Progenitor cell of endocrine pancreas (in vitro differentiated cells): ENCODE results near the gene BRD1. TPM values are rescaled to one million over a fixed set of nuclear protein-coding genes. Genes with fewer than 3 reads are reported as not detected.

Experiments used
- DNase-seq: peaks from one replicate; pipeline ENCODE4 v3.0.0; 2021; ENCODE audit warnings: low spot score; ENCODE audit not compliant: unreplicated experiment
- H3K27ac Mint-ChIP-seq: 2 replicates; pipeline ENCODE4 v1.8.0; 2021; ENCODE audit warnings: mild to moderate bottlenecking, moderate library complexity, mixed read lengths
- H3K27me3 Mint-ChIP-seq: 2 replicates; pipeline ENCODE4 v1.8.0; 2021; ENCODE audit warnings: mixed read lengths
- H3K36me3 Mint-ChIP-seq: 2 replicates; pipeline ENCODE4 v1.8.0; 2022; ENCODE audit warnings: mixed read lengths; ENCODE audit not compliant: insufficient read depth
- H3K4me1 Mint-ChIP-seq: 2 replicates; pipeline ENCODE4 v1.8.0; 2021; ENCODE audit warnings: low read depth, mixed read lengths
- H3K4me3 Mint-ChIP-seq: 2 replicates; pipeline ENCODE4 v1.8.0; 2021; ENCODE audit warnings: low read depth, mild to moderate bottlenecking, moderate library complexity, mixed read lengths
- H3K9me3 Mint-ChIP-seq: 2 replicates; pipeline ENCODE4 v1.8.0; 2021; ENCODE audit warnings: low read depth, mixed read lengths
- CTCF ChIP-seq: fragments of 200-600 bp; sonication (generic); IDR thresholded peaks from one replicate; pipeline ENCODE4 v1.5.0; 2021; ENCODE audit warnings: antibody characterized with exemption, mild to moderate bottlenecking; ENCODE audit not compliant: unreplicated experiment
- total RNA-seq: library from RNA; stranded (reverse); gene quantifications from 2 replicates; pipeline ENCODE4 v1.2.1, GENCODE V29; 2021

The BRD1 gene
- total RNA-seq, 1 donor from 2014 or later = 65.7 TPM

GRCh38 chr22:49810363-49811019 is 17.2 kb downstream of the BRD1 start:
- Mint-ChIP-seq H3K27ac (no peak overlapping the region), H3K27me3 (no peaks in the 10 kb centered on the region), H3K4me3 (no peak overlapping the region), H3K4me1 (no peaks in the 10 kb centered on the region), H3K36me3 (peaks cover 32% of the 10 kb centered on the region), H3K9me3 (peaks cover 5% of the 10 kb centered on the region)
- DNase-seq = no peak
- no peak for TF ChIP-seq CTCF

GRCh38 chr22:49807780-49808708 is 19.6 kb downstream of the BRD1 start:
- TF ChIP-seq CTCF = no peak
- Mint-ChIP-seq H3K27me3 (no peaks in the 10 kb centered on the region), H3K36me3 (peaks cover 32% of the 10 kb centered on the region), H3K9me3 (peaks cover 5% of the 10 kb centered on the region), H3K27ac (no peak overlapping the region), H3K4me3 (no peak overlapping the region), H3K4me1 (no peaks in the 10 kb centered on the region)
- no peak for DNase-seq

GRCh38 chr22:49807129-49807528 is 20.5 kb downstream of the BRD1 start:
- no peaks in the 10 kb centered on the region for H3K4me1 Mint-ChIP-seq
- no peak overlapping the region for H3K4me3 Mint-ChIP-seq
- peaks cover 33% of the 10 kb centered on the region for H3K36me3 Mint-ChIP-seq
- no peak for TF ChIP-seq CTCF
- H3K27ac Mint-ChIP-seq = no peak overlapping the region
- DNase-seq = no peak
- peaks cover 5% of the 10 kb centered on the region for H3K9me3 Mint-ChIP-seq
- no peaks in the 10 kb centered on the region for H3K27me3 Mint-ChIP-seq

GRCh38 chr22:49803737-49804375 is 23.8 kb downstream of the BRD1 start:
- Mint-ChIP-seq H3K27ac (no peak overlapping the region), H3K4me1 (no peaks in the 10 kb centered on the region), H3K4me3 (no peak overlapping the region), H3K9me3 (peaks cover 5% of the 10 kb centered on the region), H3K36me3 (peaks cover 33% of the 10 kb centered on the region), H3K27me3 (no peaks in the 10 kb centered on the region)
- DNase-seq = no peak
- TF ChIP-seq CTCF = no peak

DNA sequence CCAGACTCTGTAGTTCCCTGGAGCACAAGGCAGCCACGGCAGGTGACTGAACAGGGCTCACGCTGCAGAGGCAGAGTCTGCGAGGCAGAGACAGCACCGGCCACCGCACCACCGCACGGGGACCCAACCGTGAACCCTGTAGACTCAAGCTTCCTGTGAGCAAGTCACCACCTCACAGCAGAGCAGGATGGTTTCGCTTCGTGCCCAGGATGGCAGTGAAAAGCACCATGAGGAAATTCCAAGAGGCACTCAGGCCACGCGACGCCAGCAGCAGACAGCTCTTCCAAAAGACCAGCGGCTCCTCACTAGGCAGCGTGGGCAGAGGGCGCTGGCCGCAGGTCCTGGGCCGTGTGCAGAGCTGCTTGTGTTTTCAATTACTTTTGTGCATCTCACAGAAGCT is 24.5 kb downstream of the BRD1 start:
- Mint-ChIP-seq H3K27ac (no peak overlapping the region), H3K4me1 (no peaks in the 10 kb centered on the region), H3K27me3 (no peaks in the 10 kb centered on the region), H3K9me3 (peaks cover 5% of the 10 kb centered on the region), H3K4me3 (no peak overlapping the region), H3K36me3 (peaks cover 29% of the 10 kb centered on the region)
- no peak for TF ChIP-seq CTCF
- DNase-seq = no peak
